H9 (cell line): ENCODE data around the gene SNED1. TPM values are rescaled to one million over a fixed set of nuclear protein-coding genes. Genes with fewer than 3 reads are reported as not detected.

ENCODE experiments used
- DNase-seq: peaks from one replicate; pipeline ENCODE4 v3.0.0-alpha.2; 2017
- H2AFZ ChIP-seq: one replicate; pipeline ENCODE4 v1.6.1; 2013; ENCODE audit warnings: mild to moderate bottlenecking, low read length, control low read depth, moderate library complexity
- H2AK5ac ChIP-seq: 2 replicates; pipeline ENCODE4 v1.6.1; 2013; ENCODE audit warnings: low read length, control low read depth, mixed read lengths; ENCODE audit not compliant: insufficient read length
- H2BK120ac ChIP-seq: one replicate; pipeline ENCODE4 v1.6.1; 2013; ENCODE audit warnings: low read depth, mild to moderate bottlenecking, low read length, control low read depth, inconsistent platforms; ENCODE audit not compliant: poor library complexity, severe bottlenecking
- H2BK12ac ChIP-seq: 2 replicates; pipeline ENCODE4 v1.6.1; 2013; ENCODE audit warnings: low read length, control low read depth, mixed read lengths, low read depth; ENCODE audit not compliant: insufficient read length
- H2BK15ac ChIP-seq: 2 replicates; pipeline ENCODE4 v1.6.1; 2013; ENCODE audit warnings: low read depth, low read length, control low read depth
- H2BK20ac ChIP-seq: one replicate; pipeline ENCODE4 v1.6.1; 2013; ENCODE audit warnings: low read depth, mild to moderate bottlenecking, low read length, control low read depth, inconsistent platforms; ENCODE audit not compliant: poor library complexity, severe bottlenecking
- H2BK5ac ChIP-seq: 2 replicates; pipeline ENCODE4 v1.6.1; 2013; ENCODE audit warnings: low read length, control low read depth, mixed read lengths; ENCODE audit not compliant: insufficient read length
- H3K14ac ChIP-seq: 2 replicates; pipeline ENCODE4 v1.6.1; 2013; ENCODE audit warnings: low read length, control low read depth; ENCODE audit not compliant: insufficient read depth
- H3K18ac ChIP-seq: 2 replicates; pipeline ENCODE4 v1.6.1; 2013; ENCODE audit warnings: low read depth, mild to moderate bottlenecking, mixed read lengths, low read length, control low read depth; ENCODE audit not compliant: insufficient read length
- H3K23ac ChIP-seq: 2 replicates; pipeline ENCODE4 v1.6.1; 2013; ENCODE audit warnings: low read length, control low read depth, mixed read lengths, low read depth; ENCODE audit not compliant: insufficient read length
- H3K23me2 ChIP-seq: 2 replicates; pipeline ENCODE4 v1.6.1; 2013; ENCODE audit warnings: low read depth, mild to moderate bottlenecking, mixed read lengths, low read length, control low read depth; ENCODE audit not compliant: insufficient read length, poor library complexity, severe bottlenecking
- H3K27ac ChIP-seq: 2 replicates; pipeline ENCODE4 v1.5.1; 2013; ENCODE audit warnings: low read length, control low read depth, mixed read lengths, low read depth; ENCODE audit not compliant: insufficient read length
- H3K27me3 ChIP-seq: 2 replicates; pipeline ENCODE4 v1.6.1; 2013; ENCODE audit warnings: low read length, control low read depth, inconsistent platforms; ENCODE audit not compliant: insufficient read depth
- H3K4ac ChIP-seq: 2 replicates; pipeline ENCODE4 v1.6.1; 2013; ENCODE audit warnings: low read depth, mild to moderate bottlenecking, control low read depth, inconsistent platforms, low read length, moderate library complexity
- H3K4me1 ChIP-seq: 2 replicates; pipeline ENCODE4 v1.6.1; 2013; ENCODE audit warnings: low read length, control low read depth, inconsistent platforms; ENCODE audit not compliant: insufficient read depth
- H3K4me2 ChIP-seq: 2 replicates; pipeline ENCODE4 v1.6.1; 2013; ENCODE audit warnings: low read length, control low read depth, mixed read lengths; ENCODE audit not compliant: insufficient read length, insufficient read depth
- H3K56ac ChIP-seq: 2 replicates; pipeline ENCODE4 v1.6.1; 2013; ENCODE audit warnings: low read depth, mild to moderate bottlenecking, mixed read lengths, low read length, control low read depth; ENCODE audit not compliant: insufficient read length
- H3K79me1 ChIP-seq: 2 replicates; pipeline ENCODE4 v1.6.1; 2013; ENCODE audit warnings: low read depth, mild to moderate bottlenecking, moderate library complexity, low read length, control low read depth, inconsistent platforms; ENCODE audit not compliant: insufficient read depth, poor library complexity, severe bottlenecking
- H3K79me2 ChIP-seq: 2 replicates; pipeline ENCODE4 v1.6.1; 2013; ENCODE audit warnings: low read length, control low read depth, inconsistent platforms; ENCODE audit not compliant: insufficient read depth
- H3K9ac ChIP-seq: 2 replicates; pipeline ENCODE4 v1.6.1; 2013; ENCODE audit warnings: low read length, control low read depth, mixed read lengths; ENCODE audit not compliant: insufficient read length; ENCODE audit errors: extremely low read depth
- H3K9me3 ChIP-seq: one replicate; pipeline ENCODE4 v1.6.1; 2013; ENCODE audit warnings: low read depth, low read length, inconsistent platforms; ENCODE audit not compliant: control insufficient read depth
- H3T11ph ChIP-seq: one replicate; pipeline ENCODE4 v1.6.1; 2013; ENCODE audit warnings: mild to moderate bottlenecking, low read length, control low read depth, inconsistent platforms
- H4K20me1 ChIP-seq: one replicate; pipeline ENCODE4 v1.6.1; 2013; ENCODE audit not compliant: control insufficient read depth, insufficient read length, insufficient read depth
- H4K5ac ChIP-seq: 2 replicates; pipeline ENCODE4 v1.6.1; 2013; ENCODE audit warnings: low read depth, mild to moderate bottlenecking, mixed read lengths, low read length, control low read depth; ENCODE audit not compliant: insufficient read length
- H4K8ac ChIP-seq: replicated peaks from 2 replicates; pipeline ENCODE4 v1.6.1; 2013; ENCODE audit warnings: low read length, control low read depth, mixed read lengths, low read depth; ENCODE audit not compliant: insufficient read length
- H4K91ac ChIP-seq: 2 replicates; pipeline ENCODE4 v1.6.1; 2013; ENCODE audit warnings: low read depth, mild to moderate bottlenecking, moderate library complexity, mixed read lengths, low read length, control low read depth; ENCODE audit not compliant: insufficient read length
- H3K27ac Mint-ChIP-seq, 3 experiments: 2 replicates in 2 of 3; 3 replicates in 1 of 3; pipeline ENCODE4 v1.8.0; 2020 to 2021; ENCODE audit warnings: mixed read lengths in 3 of 3, mild to moderate bottlenecking in 1 of 3, moderate library complexity in 1 of 3
- H3K27me3 Mint-ChIP-seq: 2 replicates; pipeline ENCODE4 v1.8.0; 2021; ENCODE audit warnings: low read depth, mild to moderate bottlenecking, moderate library complexity, mixed read lengths
- H3K36me3 Mint-ChIP-seq, 3 experiments: 2 replicates in 2 of 3; 3 replicates in 1 of 3; pipeline ENCODE4 v1.8.0; 2020 to 2021; ENCODE audit warnings: low read depth in 3 of 3, mixed read lengths in 3 of 3; ENCODE audit not compliant: insufficient read depth in 1 of 3
- H3K4me1 Mint-ChIP-seq, 2 experiments: 2 replicates each; pipeline ENCODE4 v1.8.0; 2020; ENCODE audit warnings: mixed read lengths in 2 of 2
- H3K4me3 Mint-ChIP-seq, 2 experiments: 2 replicates in 1 of 2; 3 replicates in 1 of 2; pipeline ENCODE4 v1.8.0; 2020 to 2021; ENCODE audit warnings: mild to moderate bottlenecking in 2 of 2, mixed read lengths in 2 of 2, moderate library complexity in 1 of 2
- H3K9me3 Mint-ChIP-seq, 2 experiments: 2 replicates in 1 of 2; 3 replicates in 1 of 2; pipeline ENCODE4 v1.8.0; 2020; ENCODE audit warnings: mild to moderate bottlenecking in 2 of 2, mixed read lengths in 2 of 2, moderate library complexity in 1 of 2
- CTCF ChIP-seq: fragments of 200-600 bp; sonication (generic); conservative IDR thresholded peaks from 3 replicates; pipeline ENCODE4 v1.8.0; 2021; ENCODE audit warnings: antibody characterized with exemption, mild to moderate bottlenecking
- WGBS: extraction: QIAGEN DNeasy Blood & Tissue Kit; methylation state at CpG from one replicate; pipeline ENCODE4 v1.1.7; 2013; ENCODE audit warnings: missing lambda C conversion rate, low lambda C conversion rate, mixed read lengths; ENCODE audit not compliant: insufficient read length; ENCODE audit errors: extremely low coverage; 5-methylcytosine and 5-hydroxymethylcytosine counted together
- total RNA-seq: library from RNA; stranded (reverse); gene quantifications from 2 replicates; pipeline ENCODE4 v1.2.1, GENCODE V29; 2021

The SNED1 gene
- total RNA-seq, 1 experiment from 2014 or later: 2.5 TPM

DNA sequence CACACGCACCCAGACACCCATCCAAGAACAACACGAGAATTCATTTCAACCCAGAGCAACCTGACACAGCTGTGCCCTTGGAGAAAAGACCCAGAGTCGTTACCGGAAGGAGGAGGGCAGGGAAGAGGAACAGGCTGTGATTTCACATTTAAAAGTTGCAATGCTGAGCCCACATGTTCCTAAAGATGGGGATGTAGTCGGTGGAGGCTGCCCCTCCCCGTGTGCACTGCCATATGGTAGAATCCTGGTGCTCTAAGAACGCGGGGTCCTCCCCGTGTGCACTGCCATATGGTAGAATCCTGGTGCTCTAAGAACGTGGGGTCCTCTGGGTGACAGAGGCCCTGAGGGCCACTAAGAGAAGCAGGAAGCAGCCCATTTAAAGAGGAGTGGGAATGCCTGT is 92.8 kb downstream of the SNED1 start:
- H3K79me1 ChIP-seq: no peaks in the 10 kb centered on the region
- no peaks in the 10 kb centered on the region for H3K23me2 ChIP-seq
- no peak overlapping the region for H2BK15ac ChIP-seq
- H4K20me1 ChIP-seq: no peaks in the 10 kb centered on the region
- H3K27ac Mint-ChIP-seq: no peak overlapping the region
- H3K27me3 Mint-ChIP-seq: no peaks in the 10 kb centered on the region
- H3K18ac ChIP-seq: no peak overlapping the region
- H3K23ac ChIP-seq: no peak overlapping the region
- H3K4me1 ChIP-seq: peaks cover 6% of the 10 kb centered on the region; the same call in 1 of the 2 replicates
- no peak overlapping the region for H3T11ph ChIP-seq
- no peak overlapping the region for H3K4me2 ChIP-seq
- no peak overlapping the region for H2AK5ac ChIP-seq
- no peak overlapping the region for H4K91ac ChIP-seq
- H3K4me3 Mint-ChIP-seq: no peak overlapping the region
- H3K56ac ChIP-seq: no peak overlapping the region
- no peak overlapping the region for H2BK120ac ChIP-seq
- H3K79me2 ChIP-seq: no peaks in the 10 kb centered on the region
- TF ChIP-seq CTCF: no peak
- no peak overlapping the region for H3K4ac ChIP-seq
- peaks cover 24 to 75% (median 66%) of the 10 kb centered on the region in 3 experiments for H3K36me3 Mint-ChIP-seq
- no peak overlapping the region for H3K14ac ChIP-seq
- no peak overlapping the region for H3K9ac ChIP-seq
- H3K4me1 Mint-ChIP-seq: peaks cover 17 to 23% of the 10 kb centered on the region in 2 experiments
- H2BK20ac ChIP-seq: no peak overlapping the region
- H2AFZ ChIP-seq: no peak overlapping the region
- H4K8ac ChIP-seq: no peak overlapping the region
- no peak overlapping the region for H3K27ac ChIP-seq
- H3K9me3 ChIP-seq: no peaks in the 10 kb centered on the region
- H2BK5ac ChIP-seq: no peak overlapping the region
- no peak overlapping the region for H4K5ac ChIP-seq
- DNase-seq: no peak
- no peaks in the 10 kb centered on the region for H3K9me3 Mint-ChIP-seq
- no peak overlapping the region for H2BK12ac ChIP-seq
- no peaks in the 10 kb centered on the region for H3K27me3 ChIP-seq
- no CpG with 5 or more reads among the region's 10 CpGs for WGBS
